Fibroblast of upper back skin (primary cell): ENCODE results near the gene HYCC2.
A peak's percentile ranks its signal among the peaks of the same experiment; 100 is the strongest.
"Not testable (repeated sequence)": the region's sequence is repeated elsewhere in the genome, so short reads cannot be mapped to it uniquely, and the experiment has no call there.

Source experiments
- DNase-seq: peaks from one replicate; pipeline ENCODE4 v3.0.0-alpha.2; 2013

Gene HYCC2

GRCh38 chr2:201071479-201072200 is at the start of gene HYCC2, which contains the start of gene NDUFB3:
Gene HYCC2 (minus strand): TSS chr2:201071671. CDS start chr2:201024009, 47,662 bp downstream.
Gene NDUFB3 (plus strand): TSS chr2:201072001. CDS start chr2:201078883, 6,882 bp downstream.
- peak; percentile 92 for DNase-seq

GRCh38 chr2:201118961-201119854 is 47.7 kb upstream of the HYCC2 start:
- no peak for DNase-seq

- peak; percentile 82 for DNase-seq
Measured at GRCh38 chr2:201118121-201118960, 46.9 kb upstream of the HYCC2 start.

GRCh38 chr2:201117735-201118094 is 46.2 kb upstream of the HYCC2 start:
- not testable (repeated sequence) for DNase-seq

GRCh38 chr2:201116959-201117734 is 45.7 kb upstream of the HYCC2 start:
- peak; percentile 84 for DNase-seq

- peak; percentile 55 for DNase-seq
Measured at GRCh38 chr2:201116115-201116958, 44.9 kb upstream of the HYCC2 start, which contains the start of gene CFLAR. Gene CFLAR (plus strand): TSS chr2:201116164. CDS start chr2:201129866, 13,702 bp downstream.

GRCh38 chr2:201114846-201115245 is 43.4 kb upstream of the HYCC2 start:
- no peak for DNase-seq

GRCh38 chr2:201114350-201114749 is 42.9 kb upstream of the HYCC2 start:
- no peak for DNase-seq

- no peak for DNase-seq
Measured at GRCh38 chr2:201111096-201111495, 39.6 kb upstream of the HYCC2 start.

GRCh38 chr2:201110615-201111014 is 39.1 kb upstream of the HYCC2 start:
- DNase-seq, result no peak

- no peak for DNase-seq
Measured at GRCh38 chr2:201109186-201109585, 37.7 kb upstream of the HYCC2 start.

- DNase-seq, result no peak
Measured at GRCh38 chr2:201108341-201108740, 36.9 kb upstream of the HYCC2 start.

GRCh38 chr2:201107624-201108023 is 36.2 kb upstream of the HYCC2 start:
- DNase-seq, result no peak

- no peak for DNase-seq
Measured at GRCh38 chr2:201105759-201106158, 34.3 kb upstream of the HYCC2 start.

GRCh38 chr2:201100497-201100896 is 29.0 kb upstream of the HYCC2 start:
- no peak for DNase-seq

GRCh38 chr2:201093573-201093972 is 22.1 kb upstream of the HYCC2 start:
- no peak for DNase-seq

GRCh38 chr2:201090574-201090973 is 19.1 kb upstream of the HYCC2 start:
- DNase-seq, result no peak

GRCh38 chr2:201084863-201085262 is 13.4 kb upstream of the HYCC2 start:
- no peak for DNase-seq

GRCh38 chr2:201074996-201075395 is 3.5 kb upstream of the HYCC2 start:
- DNase-seq, result no peak

- no peak for DNase-seq
Measured at GRCh38 chr2:201073071-201073470, 1.6 kb upstream of the HYCC2 start.

GRCh38 chr2:201072201-201072530 is 695 bp upstream of the HYCC2 start:
- DNase-seq, result no peak
